ENCODE data around the gene RPLP2.

- no peak for TF ChIP-seq POLR2AphosphoS5 (IDR thresholded peaks at IDR 0.05; ENCODE audit: low read depth, low read length)
- TF ChIP-seq POLR2A (IDR thresholded peaks at IDR 0.05; ENCODE audit: low read depth, low read length): no peak
These were observed 46.7 kb upstream of the RPLP2 start for GRCh38 chr11:763073-763463.

Data from GM12891 (cell line).